HUES6 (cell line): ENCODE measurements around the gene PDCD1LG2.

Experiments used
- H3K27ac ChIP-seq: 2 replicates; pipeline ENCODE4 v1.7.0; 2013; ENCODE audit warnings: low read depth, mild to moderate bottlenecking, low read length, inconsistent platforms
- H3K27me3 ChIP-seq: 2 replicates; pipeline ENCODE4 v1.6.1; 2013; ENCODE audit warnings: low read length; ENCODE audit not compliant: control insufficient read depth, insufficient read depth
- H3K36me3 ChIP-seq: 2 replicates; pipeline ENCODE4 v1.6.1; 2013; ENCODE audit warnings: low read length; ENCODE audit not compliant: control insufficient read depth, insufficient read depth
- H3K4me1 ChIP-seq: 2 replicates; pipeline ENCODE4 v1.6.1; 2013; ENCODE audit warnings: low read length; ENCODE audit not compliant: control insufficient read depth, insufficient read depth
- H3K4me3 ChIP-seq: 2 replicates; pipeline ENCODE4 v1.5.1; 2013; ENCODE audit warnings: low read depth, low read length
- H3K9ac ChIP-seq: one replicate; pipeline ENCODE4 v1.6.1; 2013; ENCODE audit warnings: mild to moderate bottlenecking, low read length
- H3K9me3 ChIP-seq: 2 replicates; pipeline ENCODE4 v1.6.1; 2013; ENCODE audit warnings: low read depth, low read length; ENCODE audit not compliant: control insufficient read depth, insufficient read depth

The PDCD1LG2 gene

GRCh38 chr9:5586391-5586802 is 76.1 kb downstream of the PDCD1LG2 start:
- H3K9me3 ChIP-seq = no peaks in the 10 kb centered on the region
- H3K4me1 ChIP-seq = no peaks in the 10 kb centered on the region
- no peak overlapping the region for H3K27ac ChIP-seq
- no peak overlapping the region for H3K9ac ChIP-seq
- no peaks in the 10 kb centered on the region for H3K36me3 ChIP-seq
- H3K27me3 ChIP-seq = no peaks in the 10 kb centered on the region
- H3K4me3 ChIP-seq = no peak overlapping the region

GRCh38 chr9:5587024-5587423 is 76.7 kb downstream of the PDCD1LG2 start:
- H3K27me3 ChIP-seq = no peaks in the 10 kb centered on the region
- H3K36me3 ChIP-seq = no peaks in the 10 kb centered on the region
- H3K4me1 ChIP-seq = no peaks in the 10 kb centered on the region
- H3K27ac ChIP-seq = no peak overlapping the region
- no peak overlapping the region for H3K9ac ChIP-seq
- H3K9me3 ChIP-seq = no peaks in the 10 kb centered on the region
- H3K4me3 ChIP-seq = no peak overlapping the region

DNA sequence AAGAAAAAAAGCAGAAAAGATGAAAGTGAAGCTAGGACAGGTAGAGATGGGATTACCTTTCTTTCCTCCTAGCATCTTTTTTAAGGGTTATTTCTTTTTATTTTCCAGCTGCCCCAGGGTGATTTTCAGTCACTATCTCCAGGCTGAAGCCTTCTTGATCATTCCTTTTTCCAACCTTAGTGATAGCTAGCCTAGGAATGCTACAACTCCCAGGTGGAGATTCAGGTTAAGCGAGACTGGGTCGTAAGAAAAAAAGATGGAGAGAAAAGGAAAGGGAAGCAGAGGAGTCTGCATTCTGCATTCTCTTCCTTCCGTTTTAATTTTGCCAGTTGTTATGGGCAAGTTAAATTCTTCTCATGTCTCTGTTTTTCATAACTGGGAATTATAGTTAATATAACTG is 81.9 kb downstream of the PDCD1LG2 start:
- Histone ChIP-seq H3K27ac (no peak overlapping the region), H3K4me3 (no peak overlapping the region), H3K4me1 (no peaks in the 10 kb centered on the region), H3K9ac (no peak overlapping the region), H3K9me3 (no peaks in the 10 kb centered on the region), H3K36me3 (no peaks in the 10 kb centered on the region), H3K27me3 (no peaks in the 10 kb centered on the region)

- Histone ChIP-seq H3K4me1 (no peaks in the 10 kb centered on the region), H3K9ac (no peak overlapping the region), H3K27ac (no peak overlapping the region), H3K36me3 (no peaks in the 10 kb centered on the region), H3K9me3 (no peaks in the 10 kb centered on the region), H3K4me3 (no peak overlapping the region), H3K27me3 (no peaks in the 10 kb centered on the region)
These were observed 82.6 kb downstream of the PDCD1LG2 start for GRCh38 chr9:5592904-5593303.

DNA sequence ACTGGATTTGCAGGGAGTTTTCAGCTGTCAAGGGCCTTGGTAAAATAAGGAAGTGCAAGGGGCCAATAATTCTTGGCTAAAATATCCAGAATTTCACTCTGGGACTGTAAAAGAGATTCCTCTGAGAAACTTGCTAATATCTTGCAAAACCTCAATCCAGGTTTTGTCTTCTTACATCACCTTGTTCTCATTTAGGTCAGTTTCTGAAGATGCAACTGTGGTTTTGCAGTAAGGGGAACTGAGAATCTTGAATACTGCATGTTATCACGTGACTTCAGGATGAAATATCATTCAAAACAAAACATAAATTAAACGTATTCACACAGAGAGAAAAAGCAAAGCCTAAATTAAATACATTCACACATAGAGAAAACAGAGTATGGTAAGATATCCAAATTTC is 83.6 kb downstream of the PDCD1LG2 start:
- Histone ChIP-seq H3K9ac (no peak overlapping the region), H3K27ac (no peak overlapping the region), H3K9me3 (no peaks in the 10 kb centered on the region), H3K4me1 (no peaks in the 10 kb centered on the region), H3K36me3 (no peaks in the 10 kb centered on the region), H3K27me3 (no peaks in the 10 kb centered on the region), H3K4me3 (no peak overlapping the region)

DNA sequence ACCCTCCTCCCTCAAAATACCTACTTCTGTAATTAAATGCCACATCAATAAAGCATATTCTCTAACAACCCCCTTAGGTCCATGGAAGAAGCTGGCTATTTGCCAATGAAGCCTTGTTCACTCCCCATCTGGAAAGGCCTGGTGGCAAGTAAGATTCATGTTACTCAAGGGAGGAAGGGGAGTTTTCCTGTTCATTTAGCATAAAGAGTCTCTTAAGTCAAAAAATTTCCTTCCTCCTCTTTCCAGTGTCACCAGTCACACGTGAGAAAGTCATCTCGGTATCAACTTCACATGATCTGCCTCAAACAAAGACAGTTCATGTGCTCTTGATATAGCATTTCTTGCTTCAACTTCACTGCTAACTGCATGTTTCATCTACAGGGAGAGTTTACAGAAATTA is 85.8 kb downstream of the PDCD1LG2 start:
- Histone ChIP-seq H3K27ac (no peak overlapping the region), H3K4me1 (no peaks in the 10 kb centered on the region), H3K36me3 (no peaks in the 10 kb centered on the region), H3K27me3 (no peaks in the 10 kb centered on the region), H3K9me3 (no peaks in the 10 kb centered on the region), H3K9ac (no peak overlapping the region), H3K4me3 (no peak overlapping the region)

DNA sequence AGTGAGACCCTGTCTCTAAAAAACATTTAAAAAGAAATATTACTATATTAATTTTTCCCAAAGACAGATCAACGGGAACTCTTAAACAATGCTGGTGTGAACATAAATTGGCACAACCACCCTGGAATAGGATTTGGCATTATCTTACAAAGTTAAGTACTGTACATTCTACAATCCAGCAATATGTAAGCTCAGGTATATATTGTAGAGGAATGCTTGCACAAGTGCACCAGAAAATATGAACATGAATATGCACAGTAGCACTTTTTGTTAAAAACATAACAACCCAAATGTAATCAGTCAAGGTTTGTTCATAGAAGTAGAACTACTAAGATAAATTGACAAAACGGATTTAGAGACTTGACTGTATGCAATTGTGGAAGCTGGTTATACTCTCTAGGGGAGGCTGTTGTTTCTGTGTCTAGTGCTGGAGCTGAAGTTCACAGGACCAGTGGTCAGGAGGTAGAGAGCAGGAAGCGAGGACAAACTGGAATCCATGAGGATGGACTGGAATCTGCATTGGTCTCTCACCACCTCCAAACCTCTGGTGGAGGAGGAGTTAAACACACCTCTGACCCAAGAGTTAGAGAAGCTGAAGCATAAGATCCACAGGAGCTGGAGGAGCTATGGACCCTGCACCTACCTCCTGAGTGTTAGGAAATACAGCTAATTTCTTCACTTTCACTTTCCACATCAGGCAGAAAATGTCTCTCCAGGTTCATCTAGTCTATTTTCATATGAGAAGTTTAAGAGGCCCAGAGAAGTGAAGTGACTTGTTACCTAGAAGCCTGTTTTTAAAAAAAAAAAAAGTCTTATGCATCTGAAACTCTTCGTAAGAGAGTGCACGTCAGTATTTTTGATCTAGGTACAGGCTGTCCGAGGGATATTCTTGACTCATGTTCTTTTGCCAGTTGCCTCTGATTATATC is 98.2 kb downstream of the PDCD1LG2 start:
- Histone ChIP-seq H3K36me3 (no peaks in the 10 kb centered on the region), H3K27ac (no peak overlapping the region), H3K27me3 (no peaks in the 10 kb centered on the region), H3K4me1 (no peaks in the 10 kb centered on the region), H3K9me3 (no peaks in the 10 kb centered on the region), H3K4me3 (no peak overlapping the region), H3K9ac (no peak overlapping the region)

DNA sequence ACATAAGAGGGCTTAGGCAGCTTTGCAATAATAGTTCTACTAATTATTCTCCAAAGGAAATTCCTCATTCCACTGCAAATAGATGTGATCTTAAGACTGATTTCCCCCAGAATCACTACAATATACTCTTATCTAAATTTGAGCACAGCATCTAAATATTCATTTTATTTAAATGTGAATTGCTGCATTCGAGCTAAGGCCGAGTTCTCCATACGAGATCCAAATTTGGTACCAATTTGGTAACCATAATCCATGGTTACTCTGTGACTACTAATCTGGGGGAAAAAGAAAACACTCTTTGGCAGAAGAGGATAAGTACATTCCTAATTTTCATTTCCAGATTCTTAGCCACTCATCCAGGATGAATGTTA is 98.9 kb downstream of the PDCD1LG2 start:
- Histone ChIP-seq H3K36me3 (no peaks in the 10 kb centered on the region), H3K27me3 (no peaks in the 10 kb centered on the region), H3K27ac (no peak overlapping the region), H3K9ac (no peak overlapping the region), H3K4me3 (no peak overlapping the region), H3K9me3 (no peaks in the 10 kb centered on the region), H3K4me1 (no peaks in the 10 kb centered on the region)

DNA sequence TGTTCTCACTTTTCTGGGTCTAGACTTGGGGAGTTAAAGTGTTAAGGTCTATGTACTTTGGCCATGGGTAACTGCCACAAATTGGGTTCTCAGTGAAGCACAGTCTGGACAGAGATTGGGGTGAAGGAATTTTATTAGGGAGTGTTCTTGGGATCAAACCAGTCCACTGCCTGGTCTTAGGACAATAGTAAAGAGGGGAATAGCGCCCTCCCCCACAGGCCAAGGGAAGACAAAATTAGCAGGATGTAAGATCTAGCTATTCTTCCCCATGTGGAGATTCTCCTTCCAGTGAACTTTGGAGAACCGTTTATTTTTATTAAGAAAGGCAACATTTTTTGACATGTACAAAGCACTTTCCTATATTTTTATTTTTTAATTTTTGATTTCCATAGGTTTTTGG is 100.2 kb downstream of the PDCD1LG2 start:
- H3K9ac ChIP-seq = no peak overlapping the region
- no peak overlapping the region for H3K27ac ChIP-seq
- H3K27me3 ChIP-seq = no peaks in the 10 kb centered on the region
- no peaks in the 10 kb centered on the region for H3K9me3 ChIP-seq
- no peaks in the 10 kb centered on the region for H3K4me1 ChIP-seq
- H3K36me3 ChIP-seq = no peaks in the 10 kb centered on the region
- no peak overlapping the region for H3K4me3 ChIP-seq

DNA sequence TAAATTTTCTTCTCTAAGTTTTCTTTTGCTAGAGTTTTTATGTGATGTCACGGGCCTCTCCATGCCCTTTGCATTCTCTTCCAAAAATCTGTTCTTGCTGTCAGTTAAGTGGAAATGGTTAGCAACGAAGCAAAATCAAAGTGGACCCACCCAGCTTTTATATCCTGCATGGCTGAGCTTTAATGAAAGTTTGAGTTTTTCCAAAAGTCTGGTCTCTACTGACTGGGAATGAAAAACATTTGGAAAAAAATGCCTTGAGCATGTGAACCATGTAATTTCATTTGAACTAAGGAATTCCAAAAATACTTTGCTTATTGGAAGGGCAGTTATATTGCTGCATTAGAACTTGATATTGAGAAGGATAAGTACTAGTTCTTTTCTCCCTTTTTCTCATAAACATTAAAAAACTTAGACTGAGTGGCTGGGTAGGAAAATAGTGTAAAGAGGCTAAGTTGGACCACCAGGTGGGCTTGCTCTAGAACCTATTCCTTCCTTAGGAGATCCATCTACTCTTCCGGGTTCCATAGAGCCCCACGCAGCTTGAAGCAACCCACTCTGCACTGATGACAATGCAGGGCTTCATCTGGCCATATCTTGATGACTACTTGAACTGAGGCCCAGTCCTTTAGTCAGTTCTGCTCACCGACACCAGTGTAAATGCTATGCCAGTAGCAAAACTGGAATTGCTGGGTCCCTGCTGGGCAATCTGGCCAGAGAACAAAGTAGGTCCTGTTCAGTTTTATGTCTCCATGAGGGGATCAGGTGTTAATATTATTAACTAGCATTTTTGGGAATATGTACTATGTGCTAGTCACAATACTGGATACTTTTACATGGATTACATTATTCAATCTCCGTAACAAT is 101.2 kb downstream of the PDCD1LG2 start:
- Histone ChIP-seq H3K4me3 (no peak overlapping the region), H3K27me3 (no peaks in the 10 kb centered on the region), H3K4me1 (no peaks in the 10 kb centered on the region), H3K27ac (no peak overlapping the region), H3K9ac (no peak overlapping the region), H3K36me3 (no peaks in the 10 kb centered on the region), H3K9me3 (no peaks in the 10 kb centered on the region)

GRCh38 chr9:5612185-5612530 is 101.8 kb downstream of the PDCD1LG2 start:
- H3K9me3 ChIP-seq = no peaks in the 10 kb centered on the region
- no peak overlapping the region for H3K4me3 ChIP-seq
- H3K27ac ChIP-seq = no peak overlapping the region
- H3K9ac ChIP-seq = no peak overlapping the region
- no peaks in the 10 kb centered on the region for H3K4me1 ChIP-seq
- H3K27me3 ChIP-seq = no peaks in the 10 kb centered on the region
- no peaks in the 10 kb centered on the region for H3K36me3 ChIP-seq
